ENCODE data around the gene KCNMA1.

KCNMA1 gene

DNA sequence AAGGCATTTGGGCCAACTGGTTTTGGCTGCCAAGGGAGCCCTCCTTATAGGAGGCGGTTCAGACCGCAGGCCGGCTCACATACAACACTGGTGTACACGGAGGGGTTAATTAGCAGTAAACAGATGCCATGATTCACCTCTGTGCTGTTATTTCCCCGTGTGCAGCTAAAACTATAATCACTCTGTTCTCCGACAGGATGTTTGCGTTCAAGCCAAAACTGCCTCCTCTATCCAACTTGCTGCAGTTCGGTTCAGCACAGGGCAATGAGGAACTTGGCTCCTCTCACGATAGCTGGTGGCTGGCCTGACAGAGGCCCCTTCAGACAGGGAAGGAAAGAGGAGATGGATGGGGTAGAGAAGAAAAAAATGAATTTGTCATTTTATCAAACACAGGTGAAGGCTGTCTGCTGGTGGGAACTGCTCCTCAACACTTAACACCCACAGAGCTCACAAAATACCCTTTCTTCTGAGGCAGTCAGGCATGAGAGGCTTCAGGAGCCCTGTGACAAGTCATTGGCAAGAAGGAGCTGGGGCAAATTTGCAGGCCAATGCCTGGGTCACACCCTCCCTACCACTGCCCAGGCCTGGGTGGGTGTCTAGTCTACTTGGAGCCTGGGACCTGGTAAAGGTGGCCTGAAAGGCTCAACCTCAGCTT is 24.0 kb downstream of the KCNMA1 start:
- TF ChIP-seq EP300 (IDR thresholded peaks at IDR 0.05; ENCODE audit: borderline replicate concordance) (peak; percentile 91), FOXM1 (IDR thresholded peaks at IDR 0.05; ENCODE audit: borderline replicate concordance, low read depth) (peak; percentile 78; the same call in 1 of the 2 replicates), TAF1 (IDR thresholded peaks at IDR 0.05; ENCODE audit: low read depth) (no peak), TCF12 (IDR thresholded peaks at IDR 0.05; ENCODE audit: low read depth) (peak; percentile 98), NFIC (IDR thresholded peaks at IDR 0.05) (peak; percentile 96), YY1 (IDR thresholded peaks at IDR 0.05; ENCODE audit: low read depth) (peak; percentile 70), CREB1 (IDR thresholded peaks at IDR 0.05; ENCODE audit: low read depth) (no peak), USF1 (IDR thresholded peaks at IDR 0.05) (0 out of 2 replicates have a peak, but pooled peaks have one; percentile 25), EGR1 (IDR thresholded peaks at IDR 0.05) (no peak), RAD21 (IDR thresholded peaks at IDR 0.05; ENCODE audit: low read depth) (peak; percentile 21; the same call in 1 of the 2 replicates), REST (IDR thresholded peaks at IDR 0.05; ENCODE audit: low read depth) (no peak), CEBPB (IDR thresholded peaks at IDR 0.05) (peak; percentile 54; the same call in 1 of the 2 replicates), ZBTB7A (IDR thresholded peaks at IDR 0.05; ENCODE audit: low read depth) (0 out of 2 replicates have a peak, but pooled peaks have one; percentile 62), TEAD4 (IDR thresholded peaks at IDR 0.05) (peak; percentile 67)
- TF ChIP-seq, protein P1, sequence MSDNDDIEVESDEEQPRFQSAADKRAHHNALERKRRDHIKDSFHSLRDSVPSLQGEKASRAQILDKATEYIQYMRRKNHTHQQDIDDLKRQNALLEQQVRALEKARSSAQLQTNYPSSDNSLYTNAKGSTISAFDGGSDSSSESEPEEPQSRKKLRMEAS (IDR thresholded peaks at IDR 0.05), result peak; percentile 45; the same call in 1 of the 2 replicates

- no peak for TF ChIP-seq TEAD4 (IDR thresholded peaks at IDR 0.05)
- TF ChIP-seq EP300 (IDR thresholded peaks at IDR 0.05; ENCODE audit: borderline replicate concordance), result no peak
- no peak for TF ChIP-seq NFIC (IDR thresholded peaks at IDR 0.05)
- TF ChIP-seq, protein P1 (IDR thresholded peaks at IDR 0.05), result no peak
- no peak for TF ChIP-seq CEBPB (IDR thresholded peaks at IDR 0.05)
- TF ChIP-seq TAF1 (IDR thresholded peaks at IDR 0.05; ENCODE audit: low read depth), result no peak
- TF ChIP-seq ZBTB7A (IDR thresholded peaks at IDR 0.05; ENCODE audit: low read depth), result no peak
- TF ChIP-seq FOXM1 (IDR thresholded peaks at IDR 0.05; ENCODE audit: borderline replicate concordance, low read depth), result no peak
- TF ChIP-seq EGR1 (IDR thresholded peaks at IDR 0.05), result no peak
- no peak for TF ChIP-seq CREB1 (IDR thresholded peaks at IDR 0.05; ENCODE audit: low read depth)
- TF ChIP-seq RAD21 (IDR thresholded peaks at IDR 0.05; ENCODE audit: low read depth), result no peak
- no peak for TF ChIP-seq USF1 (IDR thresholded peaks at IDR 0.05)
- TF ChIP-seq REST (IDR thresholded peaks at IDR 0.05; ENCODE audit: low read depth), result no peak
- no peak for TF ChIP-seq TCF12 (IDR thresholded peaks at IDR 0.05; ENCODE audit: low read depth)
- no peak for TF ChIP-seq YY1 (IDR thresholded peaks at IDR 0.05; ENCODE audit: low read depth)
Observed at GRCh38 chr10:77611670-77612069, 25.9 kb downstream of the KCNMA1 start.

- no peak for TF ChIP-seq NFIC (IDR thresholded peaks at IDR 0.05)
- TF ChIP-seq TEAD4 (IDR thresholded peaks at IDR 0.05), result 0 out of 2 replicates have a peak, but pooled peaks have one; percentile 11
- no peak for TF ChIP-seq USF1 (IDR thresholded peaks at IDR 0.05)
- TF ChIP-seq, protein P1 (IDR thresholded peaks at IDR 0.05), result peak; percentile 47; the same call in 1 of the 2 replicates
Observed at GRCh38 chr10:77611221-77611620, 26.4 kb downstream of the KCNMA1 start.

DNA sequence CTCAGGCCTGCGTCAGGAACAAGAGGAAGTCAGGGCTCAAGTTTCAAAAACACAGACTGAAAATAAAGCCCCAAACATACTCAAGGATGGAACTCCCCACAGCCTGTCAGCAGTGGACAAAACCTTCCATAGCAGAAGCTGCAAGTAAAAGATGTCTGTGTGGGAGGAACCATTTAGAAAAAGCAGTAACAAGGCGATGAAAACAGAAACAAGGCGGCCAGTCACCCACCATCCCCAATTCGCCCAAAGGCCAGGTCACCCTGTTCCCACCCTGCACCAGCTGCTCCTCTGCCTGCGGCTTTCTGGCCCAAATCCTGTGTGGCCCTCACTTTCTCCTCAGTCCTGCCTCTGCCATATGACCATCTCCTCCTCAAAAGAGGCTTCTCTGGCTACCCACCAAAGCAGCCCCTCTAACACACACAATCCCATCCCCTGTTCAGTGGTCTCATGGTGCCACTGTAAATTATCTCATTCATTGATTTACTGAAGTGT is 27.8 kb downstream of the KCNMA1 start:
- no peak for TF ChIP-seq FOXM1 (IDR thresholded peaks at IDR 0.05; ENCODE audit: borderline replicate concordance, low read depth)
- TF ChIP-seq ZBTB7A (IDR thresholded peaks at IDR 0.05; ENCODE audit: low read depth), result no peak
- TF ChIP-seq YY1 (IDR thresholded peaks at IDR 0.05; ENCODE audit: low read depth), result no peak
- no peak for TF ChIP-seq TAF1 (IDR thresholded peaks at IDR 0.05; ENCODE audit: low read depth)
- TF ChIP-seq EP300 (IDR thresholded peaks at IDR 0.05; ENCODE audit: borderline replicate concordance), result no peak
- TF ChIP-seq, protein P1 (IDR thresholded peaks at IDR 0.05), result no peak
- no peak for TF ChIP-seq REST (IDR thresholded peaks at IDR 0.05; ENCODE audit: low read depth)
- no peak for TF ChIP-seq RAD21 (IDR thresholded peaks at IDR 0.05; ENCODE audit: low read depth)
- no peak for TF ChIP-seq CREB1 (IDR thresholded peaks at IDR 0.05; ENCODE audit: low read depth)
- TF ChIP-seq NFIC (IDR thresholded peaks at IDR 0.05), result no peak
- TF ChIP-seq USF1 (IDR thresholded peaks at IDR 0.05), result no peak
- no peak for TF ChIP-seq EGR1 (IDR thresholded peaks at IDR 0.05)
- no peak for TF ChIP-seq TEAD4 (IDR thresholded peaks at IDR 0.05)
- no peak for TF ChIP-seq CEBPB (IDR thresholded peaks at IDR 0.05)
- TF ChIP-seq TCF12 (IDR thresholded peaks at IDR 0.05; ENCODE audit: low read depth), result no peak

All from Ishikawa (cell line).